Nephron (organoid): ENCODE results near the gene AMN1.
"Not testable (repeated sequence)": the region's sequence is repeated elsewhere in the genome, so short reads cannot be mapped to it uniquely, and the experiment has no call there.

Experiments used
- H3K27ac Mint-ChIP-seq, 3 experiments: 2 replicates each; pipeline ENCODE4 v1.8.0; 2020; ENCODE audit warnings: mixed read lengths in 3 of 3, mild to moderate bottlenecking in 2 of 3, moderate library complexity in 1 of 3
- H3K27me3 Mint-ChIP-seq: 2 replicates; pipeline ENCODE4 v1.8.0; 2021; ENCODE audit warnings: low read depth, mild to moderate bottlenecking, moderate library complexity, mixed read lengths
- H3K36me3 Mint-ChIP-seq: 2 replicates; pipeline ENCODE4 v1.8.0; 2020; ENCODE audit warnings: low read depth, mixed read lengths
- H3K4me1 Mint-ChIP-seq: 2 replicates; pipeline ENCODE4 v1.8.0; 2020; ENCODE audit warnings: mixed read lengths
- H3K4me3 Mint-ChIP-seq, 3 experiments: 2 replicates each; pipeline ENCODE4 v1.8.0; 2020; ENCODE audit warnings: mild to moderate bottlenecking in 3 of 3, mixed read lengths in 3 of 3, moderate library complexity in 2 of 3
- H3K9me3 Mint-ChIP-seq: 2 replicates; pipeline ENCODE4 v1.8.0; 2020; ENCODE audit warnings: mixed read lengths
- TF ChIP-seq, protein P1 (sequence below), 3 experiments: fragments of 200-600 bp; sonication (generic); IDR thresholded peaks; one replicate each; pipeline ENCODE4 v1.5.0; 2021; ENCODE audit warnings: antibody characterized with exemption in 3 of 3; ENCODE audit not compliant: unreplicated experiment in 3 of 3

Gene AMN1

DNA sequence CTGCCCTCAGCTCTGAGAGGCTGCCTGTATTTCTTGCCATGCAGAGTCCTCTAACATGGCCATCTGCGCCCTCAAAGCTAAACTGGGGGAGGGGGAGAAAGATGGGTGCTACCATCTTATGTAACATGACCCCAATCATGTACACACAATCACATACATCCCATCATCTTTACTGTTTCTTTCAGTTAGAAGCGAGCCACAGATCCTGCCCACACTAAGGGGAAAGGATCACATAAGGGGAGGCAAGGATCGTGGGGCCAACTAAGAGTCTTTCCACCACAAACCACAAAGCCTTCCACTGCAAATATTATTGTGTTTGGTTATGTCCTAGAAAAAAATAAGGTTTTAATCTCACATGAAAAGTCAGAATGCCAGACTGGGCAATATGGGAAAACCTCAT lies 11.8 kb upstream of the AMN1 start:
- TF ChIP-seq, protein P1, sequence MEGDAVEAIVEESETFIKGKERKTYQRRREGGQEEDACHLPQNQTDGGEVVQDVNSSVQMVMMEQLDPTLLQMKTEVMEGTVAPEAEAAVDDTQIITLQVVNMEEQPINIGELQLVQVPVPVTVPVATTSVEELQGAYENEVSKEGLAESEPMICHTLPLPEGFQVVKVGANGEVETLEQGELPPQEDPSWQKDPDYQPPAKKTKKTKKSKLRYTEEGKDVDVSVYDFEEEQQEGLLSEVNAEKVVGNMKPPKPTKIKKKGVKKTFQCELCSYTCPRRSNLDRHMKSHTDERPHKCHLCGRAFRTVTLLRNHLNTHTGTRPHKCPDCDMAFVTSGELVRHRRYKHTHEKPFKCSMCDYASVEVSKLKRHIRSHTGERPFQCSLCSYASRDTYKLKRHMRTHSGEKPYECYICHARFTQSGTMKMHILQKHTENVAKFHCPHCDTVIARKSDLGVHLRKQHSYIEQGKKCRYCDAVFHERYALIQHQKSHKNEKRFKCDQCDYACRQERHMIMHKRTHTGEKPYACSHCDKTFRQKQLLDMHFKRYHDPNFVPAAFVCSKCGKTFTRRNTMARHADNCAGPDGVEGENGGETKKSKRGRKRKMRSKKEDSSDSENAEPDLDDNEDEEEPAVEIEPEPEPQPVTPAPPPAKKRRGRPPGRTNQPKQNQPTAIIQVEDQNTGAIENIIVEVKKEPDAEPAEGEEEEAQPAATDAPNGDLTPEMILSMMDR (IDR thresholded peaks at IDR 0.05; ENCODE audit: unreplicated experiment in 3 of 3): no peak
- Mint-ChIP-seq H3K4me1 (no peaks in the 10 kb centered on the region), H3K27me3 (no peaks in the 10 kb centered on the region), H3K9me3 (no peaks in the 10 kb centered on the region), H3K36me3 (no peaks in the 10 kb centered on the region), H3K27ac (no peak overlapping the region), H3K4me3 (no peak overlapping the region)

- H3K4me1 Mint-ChIP-seq: peaks cover 4% of the 10 kb centered on the region
- H3K9me3 Mint-ChIP-seq: peaks cover 4% of the 10 kb centered on the region
- no peaks in the 10 kb centered on the region for H3K36me3 Mint-ChIP-seq
- no peak overlapping the region for H3K27ac Mint-ChIP-seq
- TF ChIP-seq, protein P1 (IDR thresholded peaks at IDR 0.05; ENCODE audit: unreplicated experiment in 3 of 3): no peak
- H3K27me3 Mint-ChIP-seq: no peaks in the 10 kb centered on the region
- H3K4me3 Mint-ChIP-seq: no peak overlapping the region
Measured at GRCh38 chr12:31737763-31738162, 8.9 kb upstream of the AMN1 start.

DNA sequence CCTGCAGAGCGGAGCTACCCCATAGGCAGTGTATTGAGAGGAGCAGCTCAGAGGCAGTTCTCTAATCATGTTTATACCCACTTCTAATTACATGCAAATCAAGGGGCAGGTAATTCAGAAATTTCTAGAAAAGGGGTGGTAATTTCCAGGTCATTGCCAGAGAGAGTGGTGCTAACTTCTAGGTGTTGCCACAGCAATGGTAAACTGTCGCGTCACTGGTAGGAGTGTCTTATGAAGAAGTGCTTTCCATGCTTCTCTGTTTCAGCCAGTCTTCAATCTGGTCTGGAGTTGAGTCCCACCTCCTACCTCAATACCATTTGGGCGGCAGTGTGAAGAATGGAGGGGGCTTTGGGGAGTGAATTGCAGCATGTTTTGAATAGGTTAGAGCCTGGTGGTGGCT lies 8.5 kb upstream of the AMN1 start:
- peaks cover 5% of the 10 kb centered on the region for H3K4me1 Mint-ChIP-seq
- H3K27ac Mint-ChIP-seq: no peak overlapping the region
- TF ChIP-seq, protein P1 (IDR thresholded peaks at IDR 0.05; ENCODE audit: unreplicated experiment in 3 of 3): no peak
- H3K9me3 Mint-ChIP-seq: peaks cover 4% of the 10 kb centered on the region
- H3K4me3 Mint-ChIP-seq: no peak overlapping the region
- no peaks in the 10 kb centered on the region for H3K27me3 Mint-ChIP-seq
- H3K36me3 Mint-ChIP-seq: no peaks in the 10 kb centered on the region

- TF ChIP-seq, protein P1 (IDR thresholded peaks at IDR 0.05; ENCODE audit: unreplicated experiment in 3 of 3): no peak
- Mint-ChIP-seq H3K4me1 (peaks cover 12% of the 10 kb centered on the region), H3K27me3 (no peaks in the 10 kb centered on the region), H3K27ac (no peak overlapping the region), H3K36me3 (no peaks in the 10 kb centered on the region), H3K9me3 (peaks cover 4% of the 10 kb centered on the region), H3K4me3 (no peak overlapping the region)
Measured at GRCh38 chr12:31736472-31736871, 7.7 kb upstream of the AMN1 start.

- not testable (repeated sequence) for H3K27me3 Mint-ChIP-seq, H3K36me3 Mint-ChIP-seq, H3K4me3 Mint-ChIP-seq
- H3K27ac Mint-ChIP-seq: peak overlapping the region in 1 of 3 experiments; percentile 16
- H3K4me1 Mint-ChIP-seq: peaks cover 30% of the 10 kb centered on the region
- peaks cover 12% of the 10 kb centered on the region for H3K9me3 Mint-ChIP-seq
Measured at GRCh38 chr12:31733549-31734432, 5.0 kb upstream of the AMN1 start.

GRCh38 chr12:31732926-31733548 lies 4.2 kb upstream of the AMN1 start:
- TF ChIP-seq, protein P1 (IDR thresholded peaks at IDR 0.05; ENCODE audit: unreplicated experiment in 3 of 3): no peak
- no peak overlapping the region for H3K4me3 Mint-ChIP-seq
- H3K27me3 Mint-ChIP-seq: no peaks in the 10 kb centered on the region
- H3K9me3 Mint-ChIP-seq: peaks cover 12% of the 10 kb centered on the region
- peak overlapping the region; percentile 12 to 50 (median 18) for H3K27ac Mint-ChIP-seq
- peaks cover 30% of the 10 kb centered on the region for H3K4me1 Mint-ChIP-seq
- peaks cover 5% of the 10 kb centered on the region for H3K36me3 Mint-ChIP-seq

- Mint-ChIP-seq H3K27ac (peak overlapping the region; percentile 91 to 97 (median 94)), H3K9me3 (peaks cover 12% of the 10 kb centered on the region), H3K4me1 (peaks cover 30% of the 10 kb centered on the region), H3K4me3 (peak overlapping the region; percentile 69 to 80 (median 76))
- H3K27me3 Mint-ChIP-seq, H3K36me3 Mint-ChIP-seq: not testable (repeated sequence)
Measured at GRCh38 chr12:31731203-31731602, 2.4 kb upstream of the AMN1 start.
